Measurements from ENCODE around the gene YWHAB.

- TF ChIP-seq EP300 (IDR thresholded peaks at IDR 0.05; ENCODE audit: borderline replicate concordance in 1 of 2, control insufficient read depth in 1 of 2, low read depth in 2 of 2, low read length in 2 of 2) (no peak), CTCF (IDR thresholded peaks at IDR 0.05 in 2 of 3, conservative IDR thresholded peaks at IDR 0.05 in 1 of 3; ENCODE audit: control insufficient read depth in 2 of 3, extremely low read depth in 1 of 3, insufficient read depth in 1 of 3, low read depth in 3 of 3, low read length in 3 of 3) (no peak), SPI1 (IDR thresholded peaks at IDR 0.05; ENCODE audit: borderline replicate concordance, insufficient read depth, low read depth, low read length) (no peak), MAX (IDR thresholded peaks at IDR 0.05; ENCODE audit: low read depth, low read length) (no peak), SIN3A (IDR thresholded peaks at IDR 0.05; ENCODE audit: low read depth, low read length) (no peak), JUNB (IDR thresholded peaks at IDR 0.05) (no peak), POLR2AphosphoS5 (IDR thresholded peaks at IDR 0.05; ENCODE audit: low read length) (no peak), IRF5 (IDR thresholded peaks at IDR 0.05; ENCODE audit: borderline replicate concordance) (no peak), TCF12 (IDR thresholded peaks at IDR 0.05; ENCODE audit: low read depth, low read length) (no peak), MXI1 (IDR thresholded peaks at IDR 0.05; ENCODE audit: low read depth, low read length) (no peak), REST (IDR thresholded peaks at IDR 0.05; ENCODE audit: low read depth, low read length) (no peak), MYC (IDR thresholded peaks at IDR 0.05; ENCODE audit: insufficient read depth, insufficient read length, insufficient replicate concordance, low read length, severe bottlenecking) (no peak)
Measured at GRCh38 chr20:44887466-44887865, 2.0 kb downstream of the YWHAB start.
